ENCODE data around the gene CFAP46.

GRCh38 chr10:132922872-132923271, 19.5 kb downstream of the CFAP46 start:
- TF ChIP-seq, protein P1, sequence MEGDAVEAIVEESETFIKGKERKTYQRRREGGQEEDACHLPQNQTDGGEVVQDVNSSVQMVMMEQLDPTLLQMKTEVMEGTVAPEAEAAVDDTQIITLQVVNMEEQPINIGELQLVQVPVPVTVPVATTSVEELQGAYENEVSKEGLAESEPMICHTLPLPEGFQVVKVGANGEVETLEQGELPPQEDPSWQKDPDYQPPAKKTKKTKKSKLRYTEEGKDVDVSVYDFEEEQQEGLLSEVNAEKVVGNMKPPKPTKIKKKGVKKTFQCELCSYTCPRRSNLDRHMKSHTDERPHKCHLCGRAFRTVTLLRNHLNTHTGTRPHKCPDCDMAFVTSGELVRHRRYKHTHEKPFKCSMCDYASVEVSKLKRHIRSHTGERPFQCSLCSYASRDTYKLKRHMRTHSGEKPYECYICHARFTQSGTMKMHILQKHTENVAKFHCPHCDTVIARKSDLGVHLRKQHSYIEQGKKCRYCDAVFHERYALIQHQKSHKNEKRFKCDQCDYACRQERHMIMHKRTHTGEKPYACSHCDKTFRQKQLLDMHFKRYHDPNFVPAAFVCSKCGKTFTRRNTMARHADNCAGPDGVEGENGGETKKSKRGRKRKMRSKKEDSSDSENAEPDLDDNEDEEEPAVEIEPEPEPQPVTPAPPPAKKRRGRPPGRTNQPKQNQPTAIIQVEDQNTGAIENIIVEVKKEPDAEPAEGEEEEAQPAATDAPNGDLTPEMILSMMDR (IDR thresholded peaks at IDR 0.05): no peak
- TF ChIP-seq POLR2A (IDR thresholded peaks at IDR 0.05): no peak

Measured in uterus (tissue), 2 donors.